Duodenal mucosa (tissue), 2 donors: ENCODE results near the gene GPD2.
"Not testable (repeated sequence)": the region's sequence is repeated elsewhere in the genome, so short reads cannot be mapped to it uniquely, and the experiment has no call there.

Experiments
- H3K27ac ChIP-seq: one replicate; pipeline ENCODE4 v1.7.0; 2013; ENCODE audit warnings: low read depth, low read length
- H3K27me3 ChIP-seq, 2 donors: one replicate each; pipeline ENCODE4 v1.7.0; 2013; ENCODE audit warnings: low read length in 2 of 2, control low read depth in 1 of 2; ENCODE audit not compliant: insufficient read depth in 2 of 2, control insufficient read depth in 1 of 2
- H3K36me3 ChIP-seq, 2 donors: one replicate each; pipeline ENCODE4 v1.7.0; 2013; ENCODE audit warnings: low read length in 2 of 2, control low read depth in 1 of 2; ENCODE audit not compliant: insufficient read depth in 2 of 2, control insufficient read depth in 1 of 2
- H3K4me1 ChIP-seq, 2 donors: one replicate each; pipeline ENCODE4 v1.7.0; 2013; ENCODE audit warnings: low read length in 2 of 2, control low read depth in 1 of 2; ENCODE audit not compliant: insufficient read depth in 2 of 2, control insufficient read depth in 1 of 2
- H3K4me3 ChIP-seq, 2 donors: one replicate each; pipeline ENCODE4 v1.7.0; 2013; ENCODE audit warnings: low read length in 2 of 2, low read depth in 1 of 2
- H3K9ac ChIP-seq, 2 donors: one replicate each; pipeline ENCODE4 v1.7.0; 2013; ENCODE audit warnings: low read length in 2 of 2, low read depth in 1 of 2
- H3K9me3 ChIP-seq, 2 donors: one replicate each; pipeline ENCODE4 v1.7.0; 2013; ENCODE audit warnings: low read length in 2 of 2, control low read depth in 1 of 2; ENCODE audit not compliant: control insufficient read depth in 1 of 2

Gene GPD2

GRCh38 chr2:156601855-156602551 is 165.8 kb downstream of the GPD2 start:
- H3K27me3 ChIP-seq: no peaks in the 10 kb centered on the region
- H3K4me1 ChIP-seq: no peaks in the 10 kb centered on the region
- H3K4me3 ChIP-seq: no peak overlapping the region
- no peak overlapping the region for H3K9ac ChIP-seq
- H3K36me3 ChIP-seq: no peaks in the 10 kb centered on the region
- no peaks in the 10 kb centered on the region for H3K9me3 ChIP-seq
- no peak overlapping the region for H3K27ac ChIP-seq

- H3K9me3 ChIP-seq: no peaks in the 10 kb centered on the region
- H3K4me1 ChIP-seq: no peaks in the 10 kb centered on the region
- H3K27ac ChIP-seq: no peak overlapping the region
- no peak overlapping the region for H3K4me3 ChIP-seq
- no peaks in the 10 kb centered on the region for H3K27me3 ChIP-seq
- H3K9ac ChIP-seq: no peak overlapping the region
- H3K36me3 ChIP-seq: no peaks in the 10 kb centered on the region
Observed at GRCh38 chr2:156602552-156602933, 166.4 kb downstream of the GPD2 start.

- Histone ChIP-seq H3K27me3 (no peaks in the 10 kb centered on the region), H3K27ac (no peak overlapping the region), H3K9me3 (no peaks in the 10 kb centered on the region), H3K9ac (no peak overlapping the region), H3K36me3 (no peaks in the 10 kb centered on the region), H3K4me3 (no peak overlapping the region), H3K4me1 (no peaks in the 10 kb centered on the region)
Observed at GRCh38 chr2:156615836-156616322, 179.7 kb downstream of the GPD2 start.

- not testable (repeated sequence) for H3K27ac ChIP-seq, H3K9me3 ChIP-seq, H3K4me3 ChIP-seq, H3K36me3 ChIP-seq, H3K27me3 ChIP-seq, H3K4me1 ChIP-seq, H3K9ac ChIP-seq
Observed at GRCh38 chr2:156618071-156618470, 181.9 kb downstream of the GPD2 start.

- Histone ChIP-seq H3K27ac (no peak overlapping the region), H3K4me3 (no peak overlapping the region), H3K4me1 (no peaks in the 10 kb centered on the region), H3K27me3 (no peaks in the 10 kb centered on the region), H3K36me3 (no peaks in the 10 kb centered on the region), H3K9me3 (no peaks in the 10 kb centered on the region), H3K9ac (no peak overlapping the region)
Observed at GRCh38 chr2:156619021-156619539, 182.9 kb downstream of the GPD2 start.

GRCh38 chr2:156622491-156622890 is 186.3 kb downstream of the GPD2 start:
- Histone ChIP-seq H3K9me3 (peaks cover 3 to 8% of the 10 kb centered on the region in 2 donors), H3K9ac (no peak overlapping the region), H3K36me3 (no peaks in the 10 kb centered on the region), H3K4me3 (no peak overlapping the region), H3K4me1 (no peaks in the 10 kb centered on the region), H3K27ac (no peak overlapping the region), H3K27me3 (no peaks in the 10 kb centered on the region)

GRCh38 chr2:156625360-156626170 is 189.4 kb downstream of the GPD2 start:
- Histone ChIP-seq H3K36me3 (no peaks in the 10 kb centered on the region), H3K4me1 (no peaks in the 10 kb centered on the region), H3K27me3 (peaks cover 0 to 3% of the 10 kb centered on the region in 2 donors), H3K27ac (no peak overlapping the region), H3K9ac (no peak overlapping the region), H3K9me3 (peaks cover 3 to 8% of the 10 kb centered on the region in 2 donors), H3K4me3 (no peak overlapping the region)

GRCh38 chr2:156626931-156627330 is 190.8 kb downstream of the GPD2 start:
- Histone ChIP-seq H3K27me3 (peaks cover 0 to 3% of the 10 kb centered on the region in 2 donors), H3K4me1 (no peaks in the 10 kb centered on the region), H3K27ac (no peak overlapping the region), H3K36me3 (no peaks in the 10 kb centered on the region), H3K9me3 (peaks cover 3 to 8% of the 10 kb centered on the region in 2 donors), H3K9ac (no peak overlapping the region), H3K4me3 (no peak overlapping the region)

GRCh38 chr2:156630579-156631337 is 194.6 kb downstream of the GPD2 start:
- no peak overlapping the region for H3K4me3 ChIP-seq
- no peak overlapping the region for H3K27ac ChIP-seq
- H3K9ac ChIP-seq: no peak overlapping the region
- peaks cover 0 to 3% of the 10 kb centered on the region in 2 donors for H3K27me3 ChIP-seq
- no peaks in the 10 kb centered on the region for H3K4me1 ChIP-seq
- no peaks in the 10 kb centered on the region for H3K9me3 ChIP-seq
- H3K36me3 ChIP-seq: no peaks in the 10 kb centered on the region

GRCh38 chr2:156635646-156636045 is 199.5 kb downstream of the GPD2 start:
- Histone ChIP-seq H3K4me1 (no peaks in the 10 kb centered on the region), H3K27ac (no peak overlapping the region), H3K27me3 (no peaks in the 10 kb centered on the region), H3K9me3 (no peaks in the 10 kb centered on the region), H3K9ac (no peak overlapping the region), H3K4me3 (no peak overlapping the region), H3K36me3 (no peaks in the 10 kb centered on the region)
